ENCODE results near the gene CLNK.

The CLNK gene

GRCh38 chr4:10491401-10491800 is 193.2 kb downstream of the CLNK start:
- H3K4me3 ChIP-seq (ENCODE audit: low read depth, low read length, poor library complexity, severe bottlenecking) = no peak overlapping the region
- H4K20me1 ChIP-seq (ENCODE audit: insufficient read depth, low read length) = no peaks in the 10 kb centered on the region
- H3K79me2 ChIP-seq (ENCODE audit: insufficient read depth, low read length) = no peaks in the 10 kb centered on the region
- H3K4me2 ChIP-seq (ENCODE audit: low read length) = no peak overlapping the region
- no peaks in the 10 kb centered on the region for H3K27me3 ChIP-seq (ENCODE audit: insufficient read depth, low read length)
- no peak overlapping the region for H2AFZ ChIP-seq (ENCODE audit: low read length)
- H3F3A ChIP-seq (ENCODE audit: insufficient read depth, low read length) = no peaks in the 10 kb centered on the region
- H3K27ac ChIP-seq (ENCODE audit: low read depth, low read length, poor library complexity, severe bottlenecking) = no peak overlapping the region
- TF ChIP-seq, protein P1, sequence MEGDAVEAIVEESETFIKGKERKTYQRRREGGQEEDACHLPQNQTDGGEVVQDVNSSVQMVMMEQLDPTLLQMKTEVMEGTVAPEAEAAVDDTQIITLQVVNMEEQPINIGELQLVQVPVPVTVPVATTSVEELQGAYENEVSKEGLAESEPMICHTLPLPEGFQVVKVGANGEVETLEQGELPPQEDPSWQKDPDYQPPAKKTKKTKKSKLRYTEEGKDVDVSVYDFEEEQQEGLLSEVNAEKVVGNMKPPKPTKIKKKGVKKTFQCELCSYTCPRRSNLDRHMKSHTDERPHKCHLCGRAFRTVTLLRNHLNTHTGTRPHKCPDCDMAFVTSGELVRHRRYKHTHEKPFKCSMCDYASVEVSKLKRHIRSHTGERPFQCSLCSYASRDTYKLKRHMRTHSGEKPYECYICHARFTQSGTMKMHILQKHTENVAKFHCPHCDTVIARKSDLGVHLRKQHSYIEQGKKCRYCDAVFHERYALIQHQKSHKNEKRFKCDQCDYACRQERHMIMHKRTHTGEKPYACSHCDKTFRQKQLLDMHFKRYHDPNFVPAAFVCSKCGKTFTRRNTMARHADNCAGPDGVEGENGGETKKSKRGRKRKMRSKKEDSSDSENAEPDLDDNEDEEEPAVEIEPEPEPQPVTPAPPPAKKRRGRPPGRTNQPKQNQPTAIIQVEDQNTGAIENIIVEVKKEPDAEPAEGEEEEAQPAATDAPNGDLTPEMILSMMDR (IDR thresholded peaks at IDR 0.05; ENCODE audit: low read length) = no peak
- no peak for TF ChIP-seq EZH2 (IDR thresholded peaks at IDR 0.05; ENCODE audit: borderline replicate concordance, low read length)
- H3K9me3 ChIP-seq (ENCODE audit: low read length) = no peaks in the 10 kb centered on the region
- H3K36me3 ChIP-seq (ENCODE audit: insufficient read depth, low read length) = no peaks in the 10 kb centered on the region
- no peaks in the 10 kb centered on the region for H3K4me1 ChIP-seq (ENCODE audit: insufficient read depth, low read length, severe bottlenecking)
- no peaks in the 10 kb centered on the region for H3K9me2 ChIP-seq (ENCODE audit: low read depth, low read length)
- H3K9ac ChIP-seq (ENCODE audit: low read length) = no peak overlapping the region

DNA sequence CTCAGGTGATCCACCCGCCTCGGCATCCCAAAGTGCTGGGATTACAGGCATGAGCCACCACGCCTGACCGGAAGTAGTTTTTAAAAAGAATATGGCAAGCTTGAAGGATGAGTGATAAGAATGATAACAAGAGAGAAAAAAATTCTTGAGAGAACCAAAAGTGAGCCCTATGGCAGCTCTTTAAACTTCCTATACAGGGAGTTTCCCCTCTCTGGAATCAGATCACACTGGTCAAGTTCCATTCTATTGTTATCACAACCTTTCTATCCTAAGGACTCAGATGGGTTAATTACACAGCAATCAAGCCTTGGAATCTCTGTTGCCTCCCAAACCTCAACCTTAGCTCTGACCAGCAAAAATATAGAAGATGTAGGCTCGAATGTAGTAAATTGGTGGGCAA is 193.6 kb downstream of the CLNK start:
- Histone ChIP-seq H3K4me1 (ENCODE audit: insufficient read depth, low read length, severe bottlenecking) (no peaks in the 10 kb centered on the region), H3K27ac (ENCODE audit: low read depth, low read length, poor library complexity, severe bottlenecking) (no peak overlapping the region), H2AFZ (ENCODE audit: low read length) (no peak overlapping the region), H3K27me3 (ENCODE audit: insufficient read depth, low read length) (no peaks in the 10 kb centered on the region), H3K9me2 (ENCODE audit: low read depth, low read length) (no peaks in the 10 kb centered on the region), H4K20me1 (ENCODE audit: insufficient read depth, low read length) (no peaks in the 10 kb centered on the region), H3K9ac (ENCODE audit: low read length) (no peak overlapping the region), H3K36me3 (ENCODE audit: insufficient read depth, low read length) (no peaks in the 10 kb centered on the region), H3K9me3 (ENCODE audit: low read length) (no peaks in the 10 kb centered on the region), H3K4me2 (ENCODE audit: low read length) (no peak overlapping the region), H3K79me2 (ENCODE audit: insufficient read depth, low read length) (no peaks in the 10 kb centered on the region), H3K4me3 (ENCODE audit: low read depth, low read length, poor library complexity, severe bottlenecking) (no peak overlapping the region), H3F3A (ENCODE audit: insufficient read depth, low read length) (no peaks in the 10 kb centered on the region)
- TF ChIP-seq EZH2 (IDR thresholded peaks at IDR 0.05; ENCODE audit: borderline replicate concordance, low read length) = no peak

- no peak overlapping the region for H3K27ac ChIP-seq (ENCODE audit: low read depth, low read length, poor library complexity, severe bottlenecking)
- no peaks in the 10 kb centered on the region for H3K9me3 ChIP-seq (ENCODE audit: low read length)
- no peak overlapping the region for H3K4me3 ChIP-seq (ENCODE audit: low read depth, low read length, poor library complexity, severe bottlenecking)
- no peaks in the 10 kb centered on the region for H3K4me1 ChIP-seq (ENCODE audit: insufficient read depth, low read length, severe bottlenecking)
- H3K79me2 ChIP-seq (ENCODE audit: insufficient read depth, low read length) = no peaks in the 10 kb centered on the region
- no peak for TF ChIP-seq EZH2 (IDR thresholded peaks at IDR 0.05; ENCODE audit: borderline replicate concordance, low read length)
- TF ChIP-seq, protein P1 (IDR thresholded peaks at IDR 0.05; ENCODE audit: low read length) = no peak
- H2AFZ ChIP-seq (ENCODE audit: low read length) = no peak overlapping the region
- H4K20me1 ChIP-seq (ENCODE audit: insufficient read depth, low read length) = no peaks in the 10 kb centered on the region
- no peak overlapping the region for H3K9ac ChIP-seq (ENCODE audit: low read length)
- no peaks in the 10 kb centered on the region for H3K27me3 ChIP-seq (ENCODE audit: insufficient read depth, low read length)
- H3K4me2 ChIP-seq (ENCODE audit: low read length) = no peak overlapping the region
- H3F3A ChIP-seq (ENCODE audit: insufficient read depth, low read length) = no peaks in the 10 kb centered on the region
- H3K36me3 ChIP-seq (ENCODE audit: insufficient read depth, low read length) = no peaks in the 10 kb centered on the region
- H3K9me2 ChIP-seq (ENCODE audit: low read depth, low read length) = no peaks in the 10 kb centered on the region
These were observed 201.7 kb downstream of the CLNK start for GRCh38 chr4:10482913-10483312.

GRCh38 chr4:10480616-10481015 is 204.0 kb downstream of the CLNK start:
- H3K9me2 ChIP-seq (ENCODE audit: low read depth, low read length) = no peaks in the 10 kb centered on the region
- H3K27ac ChIP-seq (ENCODE audit: low read depth, low read length, poor library complexity, severe bottlenecking) = no peak overlapping the region
- no peaks in the 10 kb centered on the region for H4K20me1 ChIP-seq (ENCODE audit: insufficient read depth, low read length)
- H3K9ac ChIP-seq (ENCODE audit: low read length) = no peak overlapping the region
- H3F3A ChIP-seq (ENCODE audit: insufficient read depth, low read length) = no peaks in the 10 kb centered on the region
- no peak for TF ChIP-seq EZH2 (IDR thresholded peaks at IDR 0.05; ENCODE audit: borderline replicate concordance, low read length)
- TF ChIP-seq, protein P1 (IDR thresholded peaks at IDR 0.05; ENCODE audit: low read length) = no peak
- no peak overlapping the region for H3K4me2 ChIP-seq (ENCODE audit: low read length)
- no peaks in the 10 kb centered on the region for H3K79me2 ChIP-seq (ENCODE audit: insufficient read depth, low read length)
- no peaks in the 10 kb centered on the region for H3K9me3 ChIP-seq (ENCODE audit: low read length)
- no peaks in the 10 kb centered on the region for H3K36me3 ChIP-seq (ENCODE audit: insufficient read depth, low read length)
- H3K4me1 ChIP-seq (ENCODE audit: insufficient read depth, low read length, severe bottlenecking) = no peaks in the 10 kb centered on the region
- no peaks in the 10 kb centered on the region for H3K27me3 ChIP-seq (ENCODE audit: insufficient read depth, low read length)
- H3K4me3 ChIP-seq (ENCODE audit: low read depth, low read length, poor library complexity, severe bottlenecking) = no peak overlapping the region
- H2AFZ ChIP-seq (ENCODE audit: low read length) = no peak overlapping the region

Measured in OCI-LY1 (cell line).